Keratinocyte (primary cell): ENCODE data around the gene EDEM1. TPM values are rescaled to one million over a fixed set of nuclear protein-coding genes. Genes with fewer than 3 reads are reported as not detected.

ENCODE experiments used
- DNase-seq: peaks from one replicate; pipeline ENCODE4 v3.0.0-alpha.2; 2011; ENCODE audit warnings: low read depth, missing footprints, low spot score
- FAIRE-seq: peaks from 2 replicates; lab custom pipeline; 2011; peaks lifted over from hg19 to GRCh38; lab: Jason Lieb, UNC
- H2AFZ ChIP-seq: 2 replicates; pipeline ENCODE4 v1.6.0; 2012; ENCODE audit warnings: low read length, control low read depth, inconsistent platforms; ENCODE audit not compliant: control insufficient read depth
- H3K27ac ChIP-seq: 2 replicates; pipeline ENCODE4 v1.5.1; 2011; ENCODE audit warnings: low read length; ENCODE audit not compliant: control insufficient read depth, insufficient read depth
- H3K27me3 ChIP-seq: 3 replicates; pipeline ENCODE4 v1.6.0; 2011; ENCODE audit warnings: low read length; ENCODE audit not compliant: control insufficient read depth, insufficient read depth; ENCODE audit errors: extremely low read depth
- H3K36me3 ChIP-seq, 2 experiments: 2 replicates in 1 of 2; 3 replicates in 1 of 2; pipeline ENCODE4 v1.5.1; 2011; ENCODE audit warnings: low read length in 2 of 2, mild to moderate bottlenecking in 1 of 2; ENCODE audit not compliant: control insufficient read depth in 2 of 2, insufficient read depth in 2 of 2; ENCODE audit errors: extremely low read depth in 1 of 2
- H3K4me1 ChIP-seq: 3 replicates; pipeline ENCODE4 v1.5.1; 2011; ENCODE audit warnings: low read length; ENCODE audit not compliant: control insufficient read depth, insufficient read depth; ENCODE audit errors: extremely low read depth
- H3K4me2 ChIP-seq: 3 replicates; pipeline ENCODE4 v1.6.0; 2011; ENCODE audit warnings: low read depth, low read length; ENCODE audit not compliant: control insufficient read depth, insufficient read depth; ENCODE audit errors: extremely low read depth
- H3K4me3 ChIP-seq, 3 experiments: fragments of 200-600 bp in 1 of 3; sonication (generic) in 1 of 3; 2 replicates in 2 of 3; 3 replicates in 1 of 3; pipeline ENCODE4 v1.5.1; 2011 to 2016; ENCODE audit warnings: low read length in 3 of 3, mild to moderate bottlenecking in 3 of 3, control low read depth in 2 of 3, inconsistent platforms in 1 of 3, low read depth in 1 of 3, mixed read lengths in 1 of 3, mixed run types in 1 of 3, moderate library complexity in 1 of 3; ENCODE audit not compliant: control insufficient read depth in 2 of 3, insufficient read depth in 2 of 3; ENCODE audit errors: extremely low read depth in 1 of 3
- H3K79me2 ChIP-seq: 2 replicates; pipeline ENCODE4 v1.6.0; 2012; ENCODE audit warnings: low read length; ENCODE audit not compliant: control insufficient read depth, insufficient read depth
- H3K9ac ChIP-seq: 3 replicates; pipeline ENCODE4 v1.6.0; 2011; ENCODE audit warnings: low read length; ENCODE audit not compliant: control insufficient read depth, insufficient read depth; ENCODE audit errors: extremely low read depth
- H3K9me1 ChIP-seq: 3 replicates; pipeline ENCODE4 v1.6.0; 2011; ENCODE audit warnings: low read length; ENCODE audit not compliant: control insufficient read depth, insufficient read depth; ENCODE audit errors: extremely low read depth
- H3K9me3 ChIP-seq: 2 replicates; pipeline ENCODE4 v1.5.1; 2012; ENCODE audit warnings: low read depth, low read length; ENCODE audit not compliant: control insufficient read depth
- H4K20me1 ChIP-seq: 3 replicates; pipeline ENCODE4 v1.6.0; 2011; ENCODE audit warnings: low read length; ENCODE audit not compliant: control insufficient read depth, insufficient read depth; ENCODE audit errors: extremely low read depth
- CTCF ChIP-seq, 3 experiments: IDR thresholded peaks in 1 of 3; conservative IDR thresholded peaks in 1 of 3; optimal IDR thresholded peaks in 1 of 3; 2 replicates in 2 of 3; 3 replicates in 1 of 3; pipeline versions ENCODE3 to v1.5.1; 2011; ENCODE audit warnings: low read length in 3 of 3, mild to moderate bottlenecking in 3 of 3, moderate library complexity in 2 of 3, control low read depth in 1 of 3, inconsistent platforms in 1 of 3; ENCODE audit not compliant: insufficient read depth in 2 of 3; ENCODE audit errors: extremely low read depth in 1 of 3
- EZH2 ChIP-seq: IDR thresholded peaks from one replicate; pipeline ENCODE4 v1.6.1; 2012; ENCODE audit warnings: inconsistent platforms, mild to moderate bottlenecking, low read length, moderate library complexity
- dilution Hi-C: fragments of 300-500 bp; cut with MboI; formaldehyde crosslinking; loops from one replicate; pipeline ENCODE4 v1.7.0; 2020; ENCODE audit warnings: low sequenced_read_pairs; ENCODE audit not compliant: extremely low pct_ligation_motif_present
- polyA plus RNA-seq, 5 experiments: library from polyadenylated mRNA; depleted of rRNA in 3 of 5; stranded (reverse) in 3 of 5; stranded (forward) in 1 of 5; unstranded in 1 of 5; fragments of >200 nt; gene quantifications; 1 replicate in 1 of 5; 2 replicates in 3 of 5; 3 replicates in 1 of 5; pipeline versions ENCODE4 v1.2.1 to v1.2.3, GENCODE V29; 2011 to 2012; ENCODE audit warnings: missing spikeins in 2 of 5, low read depth in 1 of 5, low replicate concordance in 1 of 5

EDEM1 gene
- polyA plus RNA-seq, 1 donor (not counting 4 experiments of a cell fraction or from before 2014, with no cell fraction given): 65.2 TPM

GRCh38 chr3:5233026-5233425 is 45.5 kb downstream of the EDEM1 start:
- Histone ChIP-seq H3K4me1 (no peaks in the 10 kb centered on the region), H3K9me3 (no peaks in the 10 kb centered on the region), H3K9me1 (no peaks in the 10 kb centered on the region), H3K79me2 (no peaks in the 10 kb centered on the region), H3K27me3 (peaks cover 13% of the 10 kb centered on the region), H4K20me1 (no peaks in the 10 kb centered on the region), H3K4me2 (no peak overlapping the region), H2AFZ (no peak overlapping the region), H3K27ac (no peak overlapping the region), H3K36me3 (no peaks in the 10 kb centered on the region), H3K4me3 (no peak overlapping the region), H3K9ac (no peak overlapping the region)
- TF ChIP-seq CTCF (optimal IDR thresholded peaks at IDR 0.05 in 1 of 3, IDR thresholded peaks at IDR 0.05 in 1 of 3, conservative IDR thresholded peaks at IDR 0.05 in 1 of 3; ENCODE audit: extremely low read depth in 1 of 3, insufficient read depth in 2 of 3, low read length in 3 of 3) (no peak), EZH2 (no peak)
- FAIRE-seq (no peak), DNase-seq (no peak)
- dilution Hi-C loops: no loop called here

GRCh38 chr3:5235655-5236054 is 48.1 kb downstream of the EDEM1 start:
- no peaks in the 10 kb centered on the region for H3K9me1 ChIP-seq
- no peaks in the 10 kb centered on the region for H3K79me2 ChIP-seq
- H2AFZ ChIP-seq: no peak overlapping the region
- H3K9me3 ChIP-seq: no peaks in the 10 kb centered on the region
- H3K4me1 ChIP-seq: no peaks in the 10 kb centered on the region
- H3K4me3 ChIP-seq: no peak overlapping the region
- TF ChIP-seq EZH2 (no peak), CTCF (optimal IDR thresholded peaks at IDR 0.05 in 1 of 3, IDR thresholded peaks at IDR 0.05 in 1 of 3, conservative IDR thresholded peaks at IDR 0.05 in 1 of 3; ENCODE audit: extremely low read depth in 1 of 3, insufficient read depth in 2 of 3, low read length in 3 of 3) (no peak)
- no peak for FAIRE-seq
- dilution Hi-C loops: no loop called here
- peaks cover 12% of the 10 kb centered on the region for H3K27me3 ChIP-seq
- H4K20me1 ChIP-seq: no peaks in the 10 kb centered on the region
- no peak for DNase-seq
- no peaks in the 10 kb centered on the region for H3K36me3 ChIP-seq
- no peak overlapping the region for H3K9ac ChIP-seq
- no peak overlapping the region for H3K4me2 ChIP-seq
- no peak overlapping the region for H3K27ac ChIP-seq
